Measurements from ENCODE around the gene BPIFB6. TPM values are rescaled to one million over a fixed set of nuclear protein-coding genes. Genes with fewer than 3 reads are reported as not detected.

Gene BPIFB6, protein sequence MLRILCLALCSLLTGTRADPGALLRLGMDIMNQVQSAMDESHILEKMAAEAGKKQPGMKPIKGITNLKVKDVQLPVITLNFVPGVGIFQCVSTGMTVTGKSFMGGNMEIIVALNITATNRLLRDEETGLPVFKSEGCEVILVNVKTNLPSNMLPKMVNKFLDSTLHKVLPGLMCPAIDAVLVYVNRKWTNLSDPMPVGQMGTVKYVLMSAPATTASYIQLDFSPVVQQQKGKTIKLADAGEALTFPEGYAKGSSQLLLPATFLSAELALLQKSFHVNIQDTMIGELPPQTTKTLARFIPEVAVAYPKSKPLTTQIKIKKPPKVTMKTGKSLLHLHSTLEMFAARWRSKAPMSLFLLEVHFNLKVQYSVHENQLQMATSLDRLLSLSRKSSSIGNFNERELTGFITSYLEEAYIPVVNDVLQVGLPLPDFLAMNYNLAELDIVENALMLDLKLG
- not detected for total RNA-seq

DNA sequence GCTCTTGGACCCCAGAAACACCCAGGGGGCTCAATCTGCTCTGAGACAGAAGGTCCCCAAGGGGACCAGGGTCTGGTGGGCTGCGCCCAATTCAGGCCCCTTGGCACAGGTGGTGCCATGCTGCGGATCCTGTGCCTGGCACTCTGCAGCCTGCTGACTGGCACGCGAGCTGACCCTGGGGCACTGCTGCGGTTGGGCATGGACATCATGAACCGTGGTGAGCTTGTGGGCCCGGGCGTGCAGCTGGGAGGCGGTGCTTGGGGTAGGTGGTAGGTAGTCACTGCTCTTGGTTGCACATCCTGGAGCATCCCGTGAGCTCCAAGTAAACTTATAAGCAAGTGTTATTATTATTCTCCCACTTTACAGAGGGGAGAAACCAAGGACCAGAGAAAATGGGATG is at the start of gene BPIFB6:
Gene BPIFB6 (plus strand): TSS at position 118 of the 400 bp plus-strand sequence. CDS start 0 bp downstream, at position 118.
- DNase-seq, result no peak
- Histone ChIP-seq H3K36me3 (no peaks in the 10 kb centered on the region), H3K9me3 (no peaks in the 10 kb centered on the region), H3K27me3 (no peaks in the 10 kb centered on the region), H3K4me1 (no peaks in the 10 kb centered on the region), H3K4me3 (no peak within 1 kb of the TSS), H3K27ac (no peak within 1 kb of the TSS), H3K9ac (ENCODE audit: low read depth in 2 of 2, low read length in 2 of 2) (no peak within 1 kb of the TSS)
- TF ChIP-seq, protein P1, sequence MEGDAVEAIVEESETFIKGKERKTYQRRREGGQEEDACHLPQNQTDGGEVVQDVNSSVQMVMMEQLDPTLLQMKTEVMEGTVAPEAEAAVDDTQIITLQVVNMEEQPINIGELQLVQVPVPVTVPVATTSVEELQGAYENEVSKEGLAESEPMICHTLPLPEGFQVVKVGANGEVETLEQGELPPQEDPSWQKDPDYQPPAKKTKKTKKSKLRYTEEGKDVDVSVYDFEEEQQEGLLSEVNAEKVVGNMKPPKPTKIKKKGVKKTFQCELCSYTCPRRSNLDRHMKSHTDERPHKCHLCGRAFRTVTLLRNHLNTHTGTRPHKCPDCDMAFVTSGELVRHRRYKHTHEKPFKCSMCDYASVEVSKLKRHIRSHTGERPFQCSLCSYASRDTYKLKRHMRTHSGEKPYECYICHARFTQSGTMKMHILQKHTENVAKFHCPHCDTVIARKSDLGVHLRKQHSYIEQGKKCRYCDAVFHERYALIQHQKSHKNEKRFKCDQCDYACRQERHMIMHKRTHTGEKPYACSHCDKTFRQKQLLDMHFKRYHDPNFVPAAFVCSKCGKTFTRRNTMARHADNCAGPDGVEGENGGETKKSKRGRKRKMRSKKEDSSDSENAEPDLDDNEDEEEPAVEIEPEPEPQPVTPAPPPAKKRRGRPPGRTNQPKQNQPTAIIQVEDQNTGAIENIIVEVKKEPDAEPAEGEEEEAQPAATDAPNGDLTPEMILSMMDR (IDR thresholded peaks at IDR 0.05), result no peak
- intact Hi-C loops (cut with DNase I), result no loop called here

DNA sequence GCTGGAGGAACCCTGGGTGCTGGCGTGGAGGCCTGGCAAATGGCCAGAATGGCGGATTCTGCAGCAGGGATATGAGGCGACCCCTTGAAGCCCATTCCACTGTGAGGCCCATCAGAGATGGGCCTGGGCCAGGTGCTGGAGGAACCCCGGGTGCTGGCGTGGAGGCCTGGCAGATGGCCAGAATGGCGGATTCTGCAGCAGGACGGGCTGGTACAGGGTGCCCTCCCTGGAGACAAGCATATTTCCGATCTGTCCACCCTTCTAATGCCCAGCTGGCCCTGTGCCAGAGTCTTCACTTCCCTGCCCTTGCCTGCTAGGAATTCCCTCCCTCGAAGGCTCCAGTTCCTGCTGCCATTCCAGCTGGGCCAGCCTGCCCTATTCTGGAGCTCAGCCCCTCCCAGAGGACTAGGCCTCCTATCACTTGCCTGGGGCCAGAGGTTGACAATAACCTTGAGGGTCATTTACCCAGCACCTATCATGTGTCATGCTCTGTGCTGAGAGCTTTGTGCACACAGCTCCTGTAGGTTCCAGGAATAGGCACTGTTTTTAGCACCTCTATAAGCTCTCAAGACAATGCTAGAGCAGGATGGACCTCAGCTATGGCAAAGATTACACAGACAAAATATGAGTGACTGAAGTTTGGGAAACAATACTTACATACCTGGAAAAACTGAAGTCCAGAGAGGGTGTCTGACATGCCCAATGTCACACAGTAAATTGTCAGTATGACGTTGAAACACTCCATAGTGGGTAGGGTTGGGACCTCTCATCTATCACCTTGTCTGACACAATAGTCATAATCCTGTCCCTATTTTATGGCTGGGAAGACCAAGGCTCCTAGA is 48.6 kb upstream of the BPIFB6 start:
- Histone ChIP-seq H3K27ac (no peak overlapping the region), H3K27me3 (no peaks in the 10 kb centered on the region), H3K4me3 (no peak overlapping the region), H3K9me3 (no peaks in the 10 kb centered on the region), H3K9ac (ENCODE audit: low read depth in 2 of 2, low read length in 2 of 2) (no peak overlapping the region), H3K36me3 (no peaks in the 10 kb centered on the region), H3K4me1 (no peaks in the 10 kb centered on the region)
- intact Hi-C loops (cut with DNase I), result no loop called here
- TF ChIP-seq, protein P1 (IDR thresholded peaks at IDR 0.05), result no peak
- DNase-seq, result no peak

DNA sequence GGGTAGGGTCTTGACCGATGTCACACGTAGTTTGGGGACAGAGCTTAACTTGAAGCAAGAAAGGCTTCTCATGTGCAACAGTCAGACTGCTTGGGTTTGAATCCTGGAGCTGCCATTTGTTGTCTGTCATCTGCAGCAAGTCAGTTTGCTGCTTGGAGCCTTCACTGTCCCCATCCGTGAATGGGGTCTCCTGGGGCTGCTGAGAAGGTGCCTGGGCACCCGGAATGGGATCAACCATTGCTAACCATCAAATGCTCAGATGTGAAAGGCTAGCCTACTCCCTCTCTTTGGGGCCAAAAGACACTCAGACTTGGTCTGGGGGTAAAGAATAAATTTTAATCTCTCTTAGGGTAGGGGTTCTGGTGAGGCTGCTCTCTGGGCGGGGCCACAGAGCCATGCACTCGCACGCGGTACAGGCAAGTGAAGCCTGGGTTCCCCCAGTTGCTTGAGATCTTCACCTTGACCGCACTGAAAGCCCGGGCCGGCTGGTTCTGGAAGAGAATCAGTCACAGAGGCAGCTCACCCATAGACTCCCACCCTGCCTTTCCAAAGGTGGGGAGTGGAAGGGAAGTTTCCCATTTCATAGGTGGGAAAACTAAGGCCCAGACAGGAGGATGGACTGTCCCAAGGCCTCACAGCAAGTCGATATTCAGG is 47.9 kb upstream of the BPIFB6 start:
- no peak for DNase-seq
- TF ChIP-seq, protein P1 (IDR thresholded peaks at IDR 0.05), result no peak
- intact Hi-C loops (cut with DNase I), result no loop called here
- Histone ChIP-seq H3K27ac (no peak overlapping the region), H3K4me1 (no peaks in the 10 kb centered on the region), H3K9ac (ENCODE audit: low read depth in 2 of 2, low read length in 2 of 2) (no peak overlapping the region), H3K36me3 (no peaks in the 10 kb centered on the region), H3K9me3 (no peaks in the 10 kb centered on the region), H3K4me3 (no peak overlapping the region), H3K27me3 (no peaks in the 10 kb centered on the region)

DNA sequence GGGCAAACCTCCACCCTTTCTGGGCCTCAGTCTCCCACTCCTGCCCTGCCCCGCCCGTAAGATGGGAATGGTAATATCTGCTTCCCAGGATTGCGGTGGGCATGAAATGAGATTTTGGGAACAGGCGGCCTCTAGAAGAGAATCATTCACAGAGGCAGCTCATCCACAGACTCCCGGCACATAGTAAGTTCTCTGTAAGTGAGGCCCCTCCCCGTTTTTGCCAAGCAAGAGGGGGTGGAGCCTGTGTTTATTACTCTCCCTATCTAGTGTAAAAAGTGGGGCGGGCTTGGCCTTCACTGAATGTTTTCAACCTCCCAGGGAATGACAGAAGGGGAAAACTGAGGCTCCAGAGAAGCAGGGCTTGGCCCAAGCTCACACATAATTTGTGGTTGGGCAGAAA is 47.3 kb upstream of the BPIFB6 start:
- Histone ChIP-seq H3K4me1 (no peaks in the 10 kb centered on the region), H3K27ac (no peak overlapping the region), H3K27me3 (no peaks in the 10 kb centered on the region), H3K4me3 (no peak overlapping the region), H3K36me3 (no peaks in the 10 kb centered on the region), H3K9me3 (no peaks in the 10 kb centered on the region), H3K9ac (ENCODE audit: low read depth in 2 of 2, low read length in 2 of 2) (no peak overlapping the region)
- TF ChIP-seq, protein P1 (IDR thresholded peaks at IDR 0.05), result no peak
- no peak for DNase-seq
- intact Hi-C loops (cut with DNase I), result no loop called here

DNA sequence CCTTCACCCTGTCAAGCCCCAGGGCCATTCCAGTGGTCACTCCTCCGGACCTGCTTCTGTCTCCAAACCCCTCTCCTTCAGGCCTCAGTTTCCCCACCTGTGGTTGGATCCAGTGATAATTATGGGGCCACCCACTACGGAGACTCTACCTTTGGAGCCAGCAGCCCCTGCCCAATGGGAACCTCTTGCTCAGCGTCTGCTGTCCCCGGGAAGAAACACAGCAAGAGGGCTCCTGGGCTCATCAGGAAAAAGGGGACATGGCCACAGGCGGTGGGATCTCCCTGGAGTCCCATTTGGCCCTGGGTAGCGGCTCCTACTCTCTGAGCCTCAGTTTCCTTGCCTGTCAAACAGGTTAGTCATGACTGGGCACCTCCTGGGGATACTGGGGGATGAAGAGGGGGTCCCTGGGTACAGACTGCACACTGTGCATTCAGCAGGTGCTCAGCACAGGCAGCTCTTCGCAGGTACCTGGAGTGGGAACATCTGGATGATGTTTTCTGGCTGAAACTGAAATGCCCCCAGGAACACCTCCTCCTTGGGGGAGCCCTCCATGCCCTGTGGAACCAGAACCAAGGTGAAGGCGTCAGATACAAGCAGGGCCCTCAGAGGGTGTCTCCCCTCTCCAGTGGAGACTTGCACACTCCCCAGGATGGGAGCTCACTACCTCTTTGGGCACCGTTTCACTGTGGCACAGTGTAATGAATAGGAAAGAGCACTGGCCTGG is 46.7 kb upstream of the BPIFB6 start:
- no peaks in the 10 kb centered on the region for H3K4me1 ChIP-seq
- no peaks in the 10 kb centered on the region for H3K27me3 ChIP-seq
- TF ChIP-seq, protein P1 (IDR thresholded peaks at IDR 0.05), result no peak
- H3K36me3 ChIP-seq, result no peaks in the 10 kb centered on the region
- no peaks in the 10 kb centered on the region for H3K9me3 ChIP-seq
- DNase-seq, result no peak
- H3K9ac ChIP-seq (ENCODE audit: low read depth in 2 of 2, low read length in 2 of 2), result no peak overlapping the region
- no peak overlapping the region for H3K4me3 ChIP-seq
- no peak overlapping the region for H3K27ac ChIP-seq
- intact Hi-C loops (cut with DNase I), result no loop called here
